Ascending aorta (tissue), 2 donors: Measurements from ENCODE around the gene SLC9A8. TPM values are rescaled to one million over a fixed set of nuclear protein-coding genes. Genes with fewer than 3 reads are reported as not detected.
"Not testable (repeated sequence)": the region's sequence is repeated elsewhere in the genome, so short reads cannot be mapped to it uniquely, and the experiment has no call there.

Experiments
- DNase-seq, 2 donors: peaks; one replicate each; pipeline ENCODE4 v3.0.0-alpha.2; 2019; ENCODE audit warnings: low spot score in 2 of 2
- H3K27ac ChIP-seq, 2 donors: fragments of 200-600 bp; sonication (generic); one replicate each; pipeline ENCODE4 v1.5.1; 2016 to 2017; ENCODE audit warnings: mild to moderate bottlenecking in 1 of 2
- H3K27me3 ChIP-seq: fragments of 200-600 bp; sonication (generic); one replicate; pipeline ENCODE4 v1.5.1; 2017
- H3K36me3 ChIP-seq, 2 donors: fragments of 200-600 bp; sonication (generic); one replicate each; pipeline ENCODE4 v1.5.1; 2016
- H3K4me1 ChIP-seq, 2 donors: fragments of 200-600 bp; sonication (generic); one replicate each; pipeline ENCODE4 v1.5.1; 2016 to 2017; ENCODE audit warnings: mild to moderate bottlenecking in 1 of 2
- H3K4me3 ChIP-seq, 2 donors: fragments of 200-600 bp; sonication (generic); one replicate each; pipeline ENCODE4 v1.5.1; 2016 to 2017; ENCODE audit warnings: mild to moderate bottlenecking in 1 of 2
- H3K9me3 ChIP-seq, 2 donors: fragments of 200-600 bp; sonication (generic); one replicate each; pipeline ENCODE4 v1.5.1; 2016
- intact Hi-C: fragments of 100-400 bp; cut with DNase I; formaldehyde crosslinking; loops from one replicate; pipeline ENCODE4 v1.15.1; 2023
- total RNA-seq: library from RNA; depleted of rRNA; stranded (reverse); fragments of >200 nt; gene quantifications from one replicate; pipeline ENCODE4 v1.1.0, GENCODE V29; 2016
- TF ChIP-seq, protein P1 (sequence below), 3 experiments: fragments of 200-600 bp in 2 of 3; fragments of 450-650 bp in 1 of 3; sonication (generic) in 2 of 3; IDR thresholded peaks; one replicate each; pipeline ENCODE4 v1.5.1; 2016 to 2019; ENCODE audit warnings: antibody characterized with exemption in 3 of 3, mild to moderate bottlenecking in 1 of 3, moderate library complexity in 1 of 3

SLC9A8 gene
- total RNA-seq, 1 donor from 2014 or later, result 9.7 TPM

- intact Hi-C loops, result no loop called here
These were observed 32.7 kb upstream of the SLC9A8 start for GRCh38 chr20:49779972-49780371.

DNA sequence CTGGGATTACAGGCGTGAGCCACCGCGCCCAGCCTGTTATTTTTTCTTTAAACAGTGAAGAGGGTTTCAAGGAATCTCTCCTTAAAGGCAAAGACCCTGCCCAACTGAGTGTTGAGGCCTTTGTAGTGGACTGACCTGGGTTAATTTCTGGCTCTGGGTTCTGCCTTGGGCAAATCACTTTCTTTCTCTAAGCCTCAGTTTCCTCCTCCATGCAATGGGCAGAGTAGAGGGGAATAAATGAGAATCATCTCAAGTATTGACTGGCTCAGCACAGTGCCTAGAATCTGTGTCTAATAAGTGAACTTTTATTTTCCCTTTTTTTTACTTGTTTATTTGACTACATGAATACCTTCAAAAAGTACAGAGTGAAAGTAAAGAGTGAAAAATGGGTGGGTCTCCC, 31.0 kb upstream of the SLC9A8 start:
- intact Hi-C loops, result no loop called here
- no peak for DNase-seq
- H3K36me3 ChIP-seq, result no peaks in the 10 kb centered on the region
- TF ChIP-seq, protein P1, sequence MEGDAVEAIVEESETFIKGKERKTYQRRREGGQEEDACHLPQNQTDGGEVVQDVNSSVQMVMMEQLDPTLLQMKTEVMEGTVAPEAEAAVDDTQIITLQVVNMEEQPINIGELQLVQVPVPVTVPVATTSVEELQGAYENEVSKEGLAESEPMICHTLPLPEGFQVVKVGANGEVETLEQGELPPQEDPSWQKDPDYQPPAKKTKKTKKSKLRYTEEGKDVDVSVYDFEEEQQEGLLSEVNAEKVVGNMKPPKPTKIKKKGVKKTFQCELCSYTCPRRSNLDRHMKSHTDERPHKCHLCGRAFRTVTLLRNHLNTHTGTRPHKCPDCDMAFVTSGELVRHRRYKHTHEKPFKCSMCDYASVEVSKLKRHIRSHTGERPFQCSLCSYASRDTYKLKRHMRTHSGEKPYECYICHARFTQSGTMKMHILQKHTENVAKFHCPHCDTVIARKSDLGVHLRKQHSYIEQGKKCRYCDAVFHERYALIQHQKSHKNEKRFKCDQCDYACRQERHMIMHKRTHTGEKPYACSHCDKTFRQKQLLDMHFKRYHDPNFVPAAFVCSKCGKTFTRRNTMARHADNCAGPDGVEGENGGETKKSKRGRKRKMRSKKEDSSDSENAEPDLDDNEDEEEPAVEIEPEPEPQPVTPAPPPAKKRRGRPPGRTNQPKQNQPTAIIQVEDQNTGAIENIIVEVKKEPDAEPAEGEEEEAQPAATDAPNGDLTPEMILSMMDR (IDR thresholded peaks at IDR 0.05), result no peak
- H3K9me3 ChIP-seq, result no peaks in the 10 kb centered on the region
- H3K4me3 ChIP-seq, result no peak overlapping the region
- H3K27ac ChIP-seq, result no peak overlapping the region
- H3K4me1 ChIP-seq, result no peaks in the 10 kb centered on the region
- H3K27me3 ChIP-seq, result no peaks in the 10 kb centered on the region

More at GRCh38 chr20:49779972-49780371, 32.7 kb upstream of the SLC9A8 start:
- Histone ChIP-seq H3K9me3 (no peaks in the 10 kb centered on the region), H3K4me1 (peaks cover 0 to 6% of the 10 kb centered on the region in 2 donors), H3K27ac (no peak overlapping the region), H3K4me3 (no peak overlapping the region), H3K27me3 (no peaks in the 10 kb centered on the region), H3K36me3 (no peaks in the 10 kb centered on the region)
- TF ChIP-seq, protein P1 (IDR thresholded peaks at IDR 0.05), result no peak
- no peak for DNase-seq

DNA sequence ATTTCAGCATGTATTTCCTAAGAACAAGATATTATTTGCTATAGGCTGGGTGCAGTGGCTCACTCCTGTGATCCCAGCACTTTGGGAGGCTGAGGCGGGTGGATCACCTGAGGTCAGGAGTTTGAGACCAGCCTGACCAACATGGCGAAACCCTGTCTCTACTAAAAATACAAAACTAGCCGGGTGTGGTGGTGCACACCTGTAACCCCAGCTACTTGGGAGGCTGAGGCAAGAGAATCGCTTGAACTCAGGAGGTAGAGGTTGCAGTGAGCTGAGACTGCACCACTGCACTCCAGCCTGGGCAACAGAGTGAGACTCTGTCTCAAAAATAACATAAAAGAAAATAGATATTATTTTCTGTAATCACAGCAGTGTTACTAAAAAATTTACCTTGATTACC, 30.2 kb upstream of the SLC9A8 start:
- intact Hi-C loops, H3K27ac ChIP-seq, H3K4me1 ChIP-seq, H3K27me3 ChIP-seq, DNase-seq, H3K36me3 ChIP-seq, H3K4me3 ChIP-seq, H3K9me3 ChIP-seq: not testable (repeated sequence)

DNA sequence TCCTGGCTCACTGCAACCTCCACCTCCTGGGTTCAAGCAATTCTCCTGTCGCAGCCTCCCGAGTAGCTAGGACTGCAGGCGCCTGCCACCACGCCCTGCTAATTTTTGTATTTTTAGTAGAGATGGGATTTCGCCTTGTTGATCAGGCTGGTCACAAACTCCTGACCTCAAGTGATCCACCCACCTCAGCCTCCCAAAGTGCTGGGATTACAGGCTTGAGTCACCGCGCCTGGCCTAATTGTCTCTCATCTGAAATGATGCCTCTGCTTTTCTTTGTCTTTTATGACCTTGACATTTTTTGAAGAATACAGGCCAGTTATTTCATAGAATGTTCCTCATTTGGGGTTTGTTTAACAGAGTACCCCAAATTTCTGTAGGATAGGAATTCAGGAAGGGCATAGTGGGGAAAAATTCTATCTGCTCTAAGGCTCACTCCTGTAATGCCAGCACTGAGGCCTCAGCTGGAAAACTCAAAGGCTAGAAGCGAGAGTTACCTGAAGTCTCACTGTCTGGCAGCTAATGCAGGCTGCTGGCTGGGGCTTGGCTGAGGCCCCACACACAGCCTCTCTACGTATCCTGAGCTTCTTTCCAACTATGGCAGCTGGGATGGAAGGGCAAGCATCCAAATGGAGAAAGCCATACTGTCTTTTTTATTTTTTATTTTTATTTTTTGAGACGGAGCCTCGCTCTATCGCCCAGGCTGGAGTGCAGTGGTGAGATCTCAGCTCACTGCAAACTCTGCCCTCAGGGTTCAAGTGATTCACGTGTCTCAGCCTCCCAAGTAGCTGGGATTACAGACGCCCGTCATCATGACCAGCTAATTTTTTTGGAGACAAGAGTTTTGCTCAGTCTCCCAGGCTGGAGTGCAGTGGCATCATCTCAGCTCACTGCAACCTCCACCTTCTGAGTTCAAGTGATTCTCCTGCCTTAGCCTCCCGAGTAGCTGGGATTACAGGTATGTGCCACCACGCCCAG, 29.3 kb upstream of the SLC9A8 start:
- intact Hi-C loops, DNase-seq, H3K27me3 ChIP-seq, H3K4me1 ChIP-seq, H3K4me3 ChIP-seq, H3K9me3 ChIP-seq, H3K27ac ChIP-seq, H3K36me3 ChIP-seq: not testable (repeated sequence)

DNA sequence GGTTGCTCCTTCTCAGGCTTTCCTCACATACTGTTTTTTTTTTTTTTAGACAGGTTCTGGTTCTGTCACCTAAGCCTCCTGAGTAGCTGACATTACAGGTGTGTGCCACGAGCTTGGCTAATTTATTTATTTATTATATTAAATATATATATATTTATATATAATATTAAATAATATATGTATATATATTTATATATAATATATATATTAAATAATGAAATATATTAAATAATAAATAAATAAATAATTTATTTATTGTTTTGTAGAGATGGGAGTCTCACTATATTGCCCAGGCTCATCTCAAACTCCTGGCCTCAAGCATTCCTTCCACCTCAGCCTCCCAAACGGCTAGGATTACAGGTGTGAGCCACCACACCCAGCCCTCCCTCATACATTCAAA, 28.3 kb upstream of the SLC9A8 start:
- no peaks in the 10 kb centered on the region for H3K36me3 ChIP-seq
- no peak overlapping the region for H3K4me3 ChIP-seq
- no peak overlapping the region for H3K27ac ChIP-seq
- intact Hi-C loops, result no loop called here
- DNase-seq, result no peak
- H3K9me3 ChIP-seq, result no peaks in the 10 kb centered on the region
- TF ChIP-seq, protein P1 (IDR thresholded peaks at IDR 0.05), result no peak
- no peaks in the 10 kb centered on the region for H3K27me3 ChIP-seq
- H3K4me1 ChIP-seq, result no peaks in the 10 kb centered on the region

DNA sequence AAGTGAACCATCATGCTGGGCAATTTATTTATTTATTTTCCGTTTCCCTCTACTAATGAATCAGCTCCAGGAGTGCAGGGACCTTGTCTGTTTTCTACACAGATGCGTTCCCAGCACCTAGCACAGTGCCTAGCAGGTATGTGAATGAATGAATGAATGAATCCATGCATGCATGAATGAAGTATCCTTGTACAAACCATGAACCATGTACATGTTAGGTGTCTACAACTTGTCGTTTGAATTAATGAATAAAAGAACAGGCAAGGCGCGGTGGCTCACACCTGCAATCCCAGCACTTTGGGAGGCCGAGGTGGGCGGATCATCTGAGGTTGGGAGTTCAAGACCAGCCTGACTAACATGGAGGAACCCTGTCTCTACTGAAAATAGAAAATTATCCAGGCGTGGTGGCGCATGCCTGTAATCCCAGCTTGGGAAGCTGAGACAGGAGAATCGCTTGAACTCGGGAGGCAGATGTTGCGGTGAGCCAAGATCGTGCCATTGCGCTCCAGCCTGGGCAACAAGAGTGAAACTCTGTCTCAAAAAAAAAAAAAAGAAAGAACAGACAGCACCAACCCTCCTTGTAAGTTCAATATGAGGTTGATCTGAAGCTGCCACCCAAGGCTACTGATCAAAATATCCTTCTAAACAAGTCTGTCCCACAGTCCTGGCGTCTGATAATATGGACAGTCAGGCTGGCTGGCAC, 27.3 kb upstream of the SLC9A8 start:
- Histone ChIP-seq H3K36me3 (no peaks in the 10 kb centered on the region), H3K27ac (no peak overlapping the region), H3K27me3 (no peaks in the 10 kb centered on the region), H3K4me3 (no peak overlapping the region), H3K9me3 (no peaks in the 10 kb centered on the region), H3K4me1 (no peaks in the 10 kb centered on the region)
- TF ChIP-seq, protein P1 (IDR thresholded peaks at IDR 0.05), result no peak
- no peak for DNase-seq
- intact Hi-C loops, result no loop called here
